WTC11 (cell line): ENCODE measurements around the gene TOR1AIP2. TPM values are rescaled to one million over a fixed set of nuclear protein-coding genes. Genes with fewer than 3 reads are reported as not detected.

Experiments
- ATAC-seq: fragments of 200-7000 bp; cut with Tn5 transposase; 2 replicates; pipeline ENCODE4 v1.10.0; 2021; ENCODE audit warnings: mild to moderate bottlenecking, moderate library complexity
- CTCF ChIA-PET: fragments of 300-600 bp; sonication (Branson Sonifier 250); formaldehyde crosslinking; loops from one replicate; lab custom pipeline; 2021; ENCODE audit warnings: antibody characterized with exemption; lab: Charles Lee
- POLR2A ChIA-PET: fragments of 350-600 bp; sonication (Branson Sonifier 250); formaldehyde crosslinking; loops from one replicate; lab custom pipeline; 2021; ENCODE audit warnings: antibody characterized with exemption; lab: Charles Lee
- DNase-seq: peaks from one replicate; pipeline ENCODE4 v3.0.0; 2021; ENCODE audit warnings: low spot score
- H3K27ac Mint-ChIP-seq: 2 replicates; pipeline ENCODE4 v1.8.0; 2021; ENCODE audit warnings: mixed read lengths
- H3K27me3 Mint-ChIP-seq: 2 replicates; pipeline ENCODE4 v1.8.0; 2021; ENCODE audit warnings: low read depth, mild to moderate bottlenecking, moderate library complexity, mixed read lengths
- H3K36me3 Mint-ChIP-seq: 2 replicates; pipeline ENCODE4 v1.8.0; 2021; ENCODE audit warnings: mixed read lengths
- H3K4me1 Mint-ChIP-seq: 2 replicates; pipeline ENCODE4 v1.8.0; 2022; ENCODE audit warnings: mixed read lengths
- H3K4me3 Mint-ChIP-seq: 2 replicates; pipeline ENCODE4 v1.8.0; 2021; ENCODE audit warnings: mild to moderate bottlenecking, moderate library complexity, mixed read lengths
- H3K9me3 Mint-ChIP-seq: 2 replicates; pipeline ENCODE4 v1.8.0; 2021; ENCODE audit warnings: mixed read lengths
- E2F4 ChIP-seq: sonication (generic); formaldehyde crosslinking; IDR thresholded peaks from 2 replicates; pipeline ENCODE4 v1.8.1; 2022; ENCODE audit warnings: low read depth, mild to moderate bottlenecking, moderate library complexity, missing genetic modification reagents, borderline replicate concordance
- E2F5 ChIP-seq: sonication (generic); formaldehyde crosslinking; IDR thresholded peaks from 2 replicates; pipeline ENCODE4 v1.8.1; 2022; ENCODE audit warnings: mild to moderate bottlenecking, moderate library complexity, missing genetic modification reagents
- MXD4 ChIP-seq: fragments of 250-450 bp; sonication (Bioruptor Pico); IDR thresholded peaks from 2 replicates; pipeline ENCODE4 v1.8.0; 2021; ENCODE audit warnings: mild to moderate bottlenecking, moderate library complexity, borderline replicate concordance
- NFATC4 ChIP-seq: fragments of 250-450 bp; sonication (Bioruptor Pico); IDR thresholded peaks from 2 replicates; pipeline ENCODE4 v1.9.0; 2021; ENCODE audit warnings: mild to moderate bottlenecking
- NR1H2 ChIP-seq: sonication (generic); formaldehyde crosslinking; IDR thresholded peaks from 2 replicates; pipeline ENCODE4 v1.9.0; 2021; ENCODE audit warnings: mild to moderate bottlenecking, moderate library complexity, missing genetic modification reagents
- NR3C1 ChIP-seq: sonication (generic); formaldehyde crosslinking; conservative IDR thresholded peaks from 2 replicates; pipeline ENCODE4 v1.8.1; 2023; ENCODE audit warnings: low read depth, mild to moderate bottlenecking, missing genetic modification reagents
- OVOL2 ChIP-seq: fragments of 250-450 bp; sonication (Bioruptor Pico); IDR thresholded peaks from 2 replicates; pipeline ENCODE4 v1.9.0; 2021; ENCODE audit warnings: mild to moderate bottlenecking, borderline replicate concordance
- TEAD4 ChIP-seq: sonication (generic); formaldehyde crosslinking; IDR thresholded peaks from 2 replicates; pipeline ENCODE4 v1.8.0; 2022; ENCODE audit warnings: mild to moderate bottlenecking, missing genetic modification reagents
- ZNF317 ChIP-seq: sonication (generic); formaldehyde crosslinking; IDR thresholded peaks from 2 replicates; pipeline ENCODE4 v1.8.1; 2023; ENCODE audit warnings: low read depth, mild to moderate bottlenecking, moderate library complexity, missing genetic modification reagents, borderline replicate concordance
- ZNF396 ChIP-seq: fragments of 250-450 bp; sonication (Bioruptor Pico); IDR thresholded peaks from 2 replicates; pipeline ENCODE4 v1.8.0; 2021; ENCODE audit warnings: mild to moderate bottlenecking, moderate library complexity, borderline replicate concordance
- ZNF423 ChIP-seq: fragments of 250-450 bp; sonication (Bioruptor Pico); IDR thresholded peaks from 2 replicates; pipeline ENCODE4 v2.1.2; 2022; ENCODE audit warnings: mild to moderate bottlenecking, moderate library complexity
- total RNA-seq: library from RNA; stranded (reverse); gene quantifications from 3 replicates; pipeline ENCODE4 v1.2.3, GENCODE V29; 2021
- TF ChIP-seq, protein P1 (sequence below): sonication (generic); formaldehyde crosslinking; IDR thresholded peaks from 2 replicates; pipeline ENCODE4 v1.8.0; 2022; ENCODE audit warnings: mild to moderate bottlenecking, missing genetic modification reagents
- TF ChIP-seq, protein P2 (sequence below): sonication (generic); formaldehyde crosslinking; IDR thresholded peaks from 2 replicates; pipeline ENCODE4 v1.8.1; 2023; ENCODE audit warnings: mild to moderate bottlenecking, missing genetic modification reagents, borderline replicate concordance
- TF ChIP-seq, protein P3 (sequence below): sonication (generic); formaldehyde crosslinking; IDR thresholded peaks from 2 replicates; pipeline ENCODE4 v1.8.0; 2023; ENCODE audit warnings: mild to moderate bottlenecking, missing genetic modification reagents

TOR1AIP2 gene
- total RNA-seq, 1 experiment from 2014 or later = 57.2 TPM

- H3K4me3 Mint-ChIP-seq = no peak overlapping the region
- peaks cover 4% of the 10 kb centered on the region; the same call in 1 of the 2 replicates for H3K4me1 Mint-ChIP-seq
- TF ChIP-seq OVOL2 (CRISPR knock-in tag) (no peak), MXD4 (CRISPR knock-in tag) (no peak), NFATC4 (CRISPR knock-in tag) (no peak), E2F4 (no peak), E2F5 (no peak), ZNF423 (CRISPR knock-in tag) (no peak), TEAD4 (CRISPR knock-in tag) (no peak), NR3C1 (no peak), ZNF396 (no peak)
- TF ChIP-seq, protein P1, sequence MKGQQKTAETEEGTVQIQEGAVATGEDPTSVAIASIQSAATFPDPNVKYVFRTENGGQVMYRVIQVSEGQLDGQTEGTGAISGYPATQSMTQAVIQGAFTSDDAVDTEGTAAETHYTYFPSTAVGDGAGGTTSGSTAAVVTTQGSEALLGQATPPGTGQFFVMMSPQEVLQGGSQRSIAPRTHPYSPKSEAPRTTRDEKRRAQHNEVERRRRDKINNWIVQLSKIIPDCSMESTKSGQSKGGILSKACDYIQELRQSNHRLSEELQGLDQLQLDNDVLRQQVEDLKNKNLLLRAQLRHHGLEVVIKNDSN = no peak
- TF ChIP-seq, protein P2, sequence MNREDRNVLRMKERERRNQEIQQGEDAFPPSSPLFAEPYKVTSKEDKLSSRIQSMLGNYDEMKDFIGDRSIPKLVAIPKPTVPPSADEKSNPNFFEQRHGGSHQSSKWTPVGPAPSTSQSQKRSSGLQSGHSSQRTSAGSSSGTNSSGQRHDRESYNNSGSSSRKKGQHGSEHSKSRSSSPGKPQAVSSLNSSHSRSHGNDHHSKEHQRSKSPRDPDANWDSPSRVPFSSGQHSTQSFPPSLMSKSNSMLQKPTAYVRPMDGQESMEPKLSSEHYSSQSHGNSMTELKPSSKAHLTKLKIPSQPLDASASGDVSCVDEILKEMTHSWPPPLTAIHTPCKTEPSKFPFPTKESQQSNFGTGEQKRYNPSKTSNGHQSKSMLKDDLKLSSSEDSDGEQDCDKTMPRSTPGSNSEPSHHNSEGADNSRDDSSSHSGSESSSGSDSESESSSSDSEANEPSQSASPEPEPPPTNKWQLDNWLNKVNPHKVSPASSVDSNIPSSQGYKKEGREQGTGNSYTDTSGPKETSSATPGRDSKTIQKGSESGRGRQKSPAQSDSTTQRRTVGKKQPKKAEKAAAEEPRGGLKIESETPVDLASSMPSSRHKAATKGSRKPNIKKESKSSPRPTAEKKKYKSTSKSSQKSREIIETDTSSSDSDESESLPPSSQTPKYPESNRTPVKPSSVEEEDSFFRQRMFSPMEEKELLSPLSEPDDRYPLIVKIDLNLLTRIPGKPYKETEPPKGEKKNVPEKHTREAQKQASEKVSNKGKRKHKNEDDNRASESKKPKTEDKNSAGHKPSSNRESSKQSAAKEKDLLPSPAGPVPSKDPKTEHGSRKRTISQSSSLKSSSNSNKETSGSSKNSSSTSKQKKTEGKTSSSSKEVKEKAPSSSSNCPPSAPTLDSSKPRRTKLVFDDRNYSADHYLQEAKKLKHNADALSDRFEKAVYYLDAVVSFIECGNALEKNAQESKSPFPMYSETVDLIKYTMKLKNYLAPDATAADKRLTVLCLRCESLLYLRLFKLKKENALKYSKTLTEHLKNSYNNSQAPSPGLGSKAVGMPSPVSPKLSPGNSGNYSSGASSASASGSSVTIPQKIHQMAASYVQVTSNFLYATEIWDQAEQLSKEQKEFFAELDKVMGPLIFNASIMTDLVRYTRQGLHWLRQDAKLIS (CRISPR knock-in tag) = no peak
- no peak for DNase-seq
- ChIA-PET POLR2A (no interaction called here), CTCF (interaction anchor here (0.5 kb wide), 1 partner anchor 1448 kb away, joined by 3 read pairs; no protein-coding TSS in a partner anchor)
- H3K9me3 Mint-ChIP-seq = no peaks in the 10 kb centered on the region
- no peak for ATAC-seq
- no peaks in the 10 kb centered on the region for H3K27me3 Mint-ChIP-seq
- no peak overlapping the region for H3K27ac Mint-ChIP-seq
- H3K36me3 Mint-ChIP-seq = peaks cover 37% of the 10 kb centered on the region
These were observed 12.2 kb downstream of the TOR1AIP2 start for GRCh38 chr1:179865377-179865776.

- ATAC-seq (no peak), DNase-seq (no peak)
- TF ChIP-seq, protein P3, sequence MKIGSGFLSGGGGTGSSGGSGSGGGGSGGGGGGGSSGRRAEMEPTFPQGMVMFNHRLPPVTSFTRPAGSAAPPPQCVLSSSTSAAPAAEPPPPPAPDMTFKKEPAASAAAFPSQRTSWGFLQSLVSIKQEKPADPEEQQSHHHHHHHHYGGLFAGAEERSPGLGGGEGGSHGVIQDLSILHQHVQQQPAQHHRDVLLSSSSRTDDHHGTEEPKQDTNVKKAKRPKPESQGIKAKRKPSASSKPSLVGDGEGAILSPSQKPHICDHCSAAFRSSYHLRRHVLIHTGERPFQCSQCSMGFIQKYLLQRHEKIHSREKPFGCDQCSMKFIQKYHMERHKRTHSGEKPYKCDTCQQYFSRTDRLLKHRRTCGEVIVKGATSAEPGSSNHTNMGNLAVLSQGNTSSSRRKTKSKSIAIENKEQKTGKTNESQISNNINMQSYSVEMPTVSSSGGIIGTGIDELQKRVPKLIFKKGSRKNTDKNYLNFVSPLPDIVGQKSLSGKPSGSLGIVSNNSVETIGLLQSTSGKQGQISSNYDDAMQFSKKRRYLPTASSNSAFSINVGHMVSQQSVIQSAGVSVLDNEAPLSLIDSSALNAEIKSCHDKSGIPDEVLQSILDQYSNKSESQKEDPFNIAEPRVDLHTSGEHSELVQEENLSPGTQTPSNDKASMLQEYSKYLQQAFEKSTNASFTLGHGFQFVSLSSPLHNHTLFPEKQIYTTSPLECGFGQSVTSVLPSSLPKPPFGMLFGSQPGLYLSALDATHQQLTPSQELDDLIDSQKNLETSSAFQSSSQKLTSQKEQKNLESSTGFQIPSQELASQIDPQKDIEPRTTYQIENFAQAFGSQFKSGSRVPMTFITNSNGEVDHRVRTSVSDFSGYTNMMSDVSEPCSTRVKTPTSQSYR (CRISPR knock-in tag) = no peak
- no peak for TF ChIP-seq ZNF396
- no peak for TF ChIP-seq ZNF317 (CRISPR knock-in tag)
- TF ChIP-seq ZNF423 (CRISPR knock-in tag) = no peak
- no peak for TF ChIP-seq NR1H2
- Mint-ChIP-seq H3K4me1 (no peaks in the 10 kb centered on the region), H3K27me3 (no peaks in the 10 kb centered on the region), H3K27ac (no peak overlapping the region; the same call in 1 of the 2 replicates), H3K9me3 (no peaks in the 10 kb centered on the region), H3K36me3 (peaks cover 24% of the 10 kb centered on the region), H3K4me3 (no peak overlapping the region)
- ChIA-PET POLR2A (no interaction called here), CTCF (interaction anchor here (1.2 to 1.4 kb wide), 2 partner anchors 46 to 318 kb away, joined by 3 to 5 read pairs; no protein-coding TSS in a partner anchor)
These were observed 17.0 kb downstream of the TOR1AIP2 start for GRCh38 chr1:179860652-179861051.
